GM12801 (cell line): Measurements from ENCODE around the gene ERC2.

Experiments used
- TF ChIP-seq, protein P1 (sequence below): IDR thresholded peaks from one replicate; pipeline ENCODE4 v1.5.1; 2011; ENCODE audit warnings: control low read depth; ENCODE audit not compliant: insufficient read length; ENCODE audit errors: extremely low read depth

Gene ERC2

DNA sequence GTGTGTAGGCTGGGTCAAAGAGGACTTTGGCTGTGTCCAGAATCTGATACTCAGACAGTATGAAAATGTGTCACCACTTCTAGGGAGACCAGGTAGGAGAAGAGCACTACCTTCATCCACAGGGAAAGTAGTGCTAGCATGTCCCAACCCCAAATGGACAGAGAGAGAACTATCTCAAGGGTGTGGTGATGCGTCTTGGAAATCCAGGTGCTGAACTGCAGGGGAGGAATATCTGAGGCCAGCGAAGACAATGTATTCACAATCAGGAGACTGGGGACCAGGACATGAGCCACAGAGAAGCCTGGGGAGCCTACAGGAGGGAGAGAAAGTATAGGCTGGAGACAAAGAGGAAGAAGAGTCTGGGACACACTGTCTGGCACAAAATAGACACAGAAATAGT, 829.1 kb downstream of the ERC2 start:
- TF ChIP-seq, protein P1, sequence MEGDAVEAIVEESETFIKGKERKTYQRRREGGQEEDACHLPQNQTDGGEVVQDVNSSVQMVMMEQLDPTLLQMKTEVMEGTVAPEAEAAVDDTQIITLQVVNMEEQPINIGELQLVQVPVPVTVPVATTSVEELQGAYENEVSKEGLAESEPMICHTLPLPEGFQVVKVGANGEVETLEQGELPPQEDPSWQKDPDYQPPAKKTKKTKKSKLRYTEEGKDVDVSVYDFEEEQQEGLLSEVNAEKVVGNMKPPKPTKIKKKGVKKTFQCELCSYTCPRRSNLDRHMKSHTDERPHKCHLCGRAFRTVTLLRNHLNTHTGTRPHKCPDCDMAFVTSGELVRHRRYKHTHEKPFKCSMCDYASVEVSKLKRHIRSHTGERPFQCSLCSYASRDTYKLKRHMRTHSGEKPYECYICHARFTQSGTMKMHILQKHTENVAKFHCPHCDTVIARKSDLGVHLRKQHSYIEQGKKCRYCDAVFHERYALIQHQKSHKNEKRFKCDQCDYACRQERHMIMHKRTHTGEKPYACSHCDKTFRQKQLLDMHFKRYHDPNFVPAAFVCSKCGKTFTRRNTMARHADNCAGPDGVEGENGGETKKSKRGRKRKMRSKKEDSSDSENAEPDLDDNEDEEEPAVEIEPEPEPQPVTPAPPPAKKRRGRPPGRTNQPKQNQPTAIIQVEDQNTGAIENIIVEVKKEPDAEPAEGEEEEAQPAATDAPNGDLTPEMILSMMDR, result no peak

DNA sequence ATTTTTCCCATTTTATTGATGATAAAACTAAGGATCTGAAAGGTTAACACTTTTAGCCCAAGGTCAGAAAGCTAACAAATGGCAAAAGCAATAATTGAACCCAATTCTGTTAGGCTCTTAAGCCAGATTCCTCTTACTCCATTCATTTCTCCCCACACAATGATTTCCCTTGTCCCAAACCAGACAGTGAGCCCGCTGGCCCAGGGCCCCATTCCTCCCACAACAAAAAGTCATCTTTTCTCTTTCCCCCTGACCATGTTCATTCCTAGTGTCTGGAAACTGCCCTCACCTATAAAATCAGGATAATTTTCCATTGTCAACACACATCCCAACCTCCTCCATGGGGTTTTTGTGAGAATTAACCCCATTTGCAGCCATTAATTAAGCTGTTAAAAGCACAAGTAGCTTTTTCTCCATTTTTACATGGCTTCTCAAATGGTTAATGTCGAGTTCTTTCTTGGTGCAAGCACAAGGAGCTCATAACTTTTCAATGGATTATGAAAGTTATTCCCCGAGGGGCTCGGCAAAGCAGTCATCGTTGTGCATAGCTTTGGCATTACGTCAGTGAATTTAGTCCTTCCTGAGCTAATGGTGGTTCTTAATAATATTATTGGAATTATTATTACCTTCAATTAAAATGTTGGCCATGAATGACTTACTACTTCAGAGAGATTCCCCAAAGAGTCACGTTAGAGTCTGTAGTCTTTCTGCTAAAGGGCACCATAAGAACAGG, 830.2 kb downstream of the ERC2 start:
- TF ChIP-seq, protein P1, result no peak

DNA sequence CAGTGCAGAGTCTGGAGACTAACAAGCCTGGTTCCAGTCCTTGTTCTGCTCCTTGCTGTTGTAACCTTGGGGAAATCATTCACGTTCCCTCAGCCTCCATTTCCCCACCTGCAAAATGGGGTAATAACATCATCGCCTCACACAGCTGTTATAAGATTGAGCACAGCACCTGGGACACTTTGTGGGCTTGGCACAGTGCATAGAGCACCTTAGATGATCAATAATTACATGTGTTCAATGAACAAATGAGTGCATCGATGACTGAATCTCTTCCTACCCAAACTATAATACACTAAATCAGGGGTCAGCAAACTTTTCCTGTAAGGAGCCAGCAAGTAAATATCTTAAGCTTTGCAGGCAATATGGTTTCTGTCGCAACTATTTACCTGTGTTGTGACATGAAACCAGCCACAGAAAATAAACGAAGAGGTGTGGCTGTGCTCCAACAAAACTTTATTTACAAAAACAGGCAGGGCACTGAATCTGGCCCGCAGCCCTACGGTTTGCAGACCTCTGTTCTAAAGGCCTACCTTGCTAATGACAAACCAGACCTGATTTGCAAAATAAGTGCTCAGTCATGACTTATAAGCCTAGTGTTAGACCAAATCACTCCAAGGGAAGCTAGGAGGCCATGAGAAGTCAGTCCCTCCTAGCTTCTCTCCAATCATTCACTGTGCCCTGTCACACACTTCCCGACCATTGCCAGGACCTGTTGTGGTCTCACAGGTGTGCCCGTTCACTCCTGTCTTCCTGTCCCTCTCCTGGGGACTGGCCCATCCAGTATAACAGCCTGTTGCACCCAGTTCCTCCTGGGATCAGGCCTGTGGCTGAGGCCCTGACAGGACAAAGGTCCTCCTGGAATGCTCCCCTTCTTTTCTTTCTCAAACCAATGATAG, 831.7 kb downstream of the ERC2 start:
- TF ChIP-seq, protein P1, result no peak

DNA sequence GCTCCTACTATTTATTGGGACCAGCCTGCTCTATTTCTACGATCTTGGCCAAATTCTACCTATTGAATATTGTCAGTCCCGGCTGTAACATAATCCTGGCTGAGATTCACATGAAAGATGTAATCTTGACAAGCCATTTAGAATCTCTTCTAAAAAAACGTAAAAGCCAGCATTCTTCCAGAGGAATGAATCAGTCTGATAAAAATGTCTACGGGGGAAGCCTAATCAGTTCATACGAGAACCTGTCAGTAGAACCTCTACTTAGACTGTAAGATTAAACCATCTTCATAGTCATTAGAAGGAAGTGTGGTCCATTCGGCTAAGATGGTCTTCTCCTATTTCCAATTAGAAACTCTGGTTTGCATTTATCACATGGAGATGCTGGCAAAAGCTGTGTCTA, 833.9 kb downstream of the ERC2 start:
- TF ChIP-seq, protein P1, result no peak

DNA sequence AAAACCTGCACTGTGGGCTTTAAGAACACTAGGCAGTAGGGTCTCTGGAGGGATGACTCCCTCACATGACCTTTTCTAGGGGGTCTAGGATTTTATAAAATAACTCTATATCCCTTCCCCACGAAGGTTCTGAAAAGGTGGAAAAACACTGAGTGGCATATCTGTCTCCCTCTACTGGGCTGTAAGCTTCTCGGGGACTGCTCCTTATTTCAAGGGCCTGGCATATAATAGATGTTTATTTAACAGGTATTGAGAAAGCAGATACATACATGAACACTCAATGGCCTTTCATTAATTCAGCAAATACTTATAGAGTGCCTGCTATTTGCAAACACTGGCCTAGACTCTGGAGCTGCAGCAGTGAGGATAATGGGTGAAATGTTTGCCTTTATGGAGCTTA, 834.9 kb downstream of the ERC2 start:
- TF ChIP-seq, protein P1, result no peak

DNA sequence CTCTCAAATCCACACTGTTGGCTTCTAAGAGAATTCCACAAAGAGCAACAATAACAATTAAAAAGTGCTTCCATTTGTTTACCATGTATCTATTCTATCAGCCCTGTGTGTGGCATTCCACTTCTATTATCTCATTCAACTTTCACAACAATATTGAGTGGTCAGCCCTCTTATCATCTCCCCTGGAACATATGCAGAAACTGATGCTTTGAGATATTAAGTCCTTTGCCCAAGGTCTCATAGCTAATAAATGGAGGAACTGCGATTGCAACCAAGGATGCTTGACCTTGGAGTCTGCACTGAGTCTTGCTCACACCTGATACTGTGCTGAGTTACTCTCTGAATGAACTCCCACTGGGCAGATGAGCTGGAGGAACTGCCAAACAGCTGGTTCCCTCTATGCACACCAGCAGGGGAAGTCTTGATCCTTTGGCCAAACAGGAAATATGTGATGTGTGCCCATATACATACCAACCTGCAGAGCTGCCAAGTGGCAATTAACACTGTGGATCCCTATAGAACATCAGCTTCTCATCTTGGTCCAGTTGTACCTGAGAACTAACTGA, 836.4 kb downstream of the ERC2 start:
- TF ChIP-seq, protein P1, result no peak

DNA sequence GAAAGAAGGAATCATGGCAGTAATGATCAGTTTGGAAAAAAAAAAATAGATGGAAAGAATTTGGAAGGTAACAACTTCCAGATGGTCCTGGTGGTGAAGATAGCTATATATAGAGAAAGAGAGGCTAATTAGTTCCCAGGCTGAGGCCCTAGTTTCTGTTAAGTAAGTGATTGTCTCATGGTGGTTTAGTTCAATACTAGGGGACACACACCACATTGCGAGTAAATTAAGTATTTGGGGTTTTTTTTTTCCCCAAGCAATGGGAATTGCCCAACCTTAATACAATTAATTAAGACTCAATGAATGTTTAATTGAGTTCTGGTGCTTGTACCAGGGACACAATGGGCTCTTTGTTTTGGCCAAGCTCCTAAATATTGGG, 837.4 kb downstream of the ERC2 start:
- TF ChIP-seq, protein P1, result no peak
